GM12878 (cell line): Measurements from ENCODE around the gene TEF. TPM values are rescaled to one million over a fixed set of nuclear protein-coding genes. Genes with fewer than 3 reads are reported as not detected.

ENCODE experiments used
- ATF2 ChIP-seq: IDR thresholded peaks from 2 replicates; pipeline ENCODE4 v1.6.1; 2012; ENCODE audit warnings: low read length, inconsistent platforms
- BHLHE40 ChIP-seq, 2 experiments: fragments of 450-650 bp in 1 of 2; IDR thresholded peaks; 2 replicates each; pipeline ENCODE4 v1.6.1; 2011 to 2017; ENCODE audit warnings: low read depth in 2 of 2, borderline replicate concordance in 1 of 2, improper control_type of control experiment in 1 of 2, low read length in 1 of 2, mild to moderate bottlenecking in 1 of 2
- BMI1 ChIP-seq: fragments of 450-650 bp; IDR thresholded peaks from 2 replicates; pipeline ENCODE4 v1.6.1; 2016; ENCODE audit warnings: mild to moderate bottlenecking, moderate library complexity, borderline replicate concordance
- CREM ChIP-seq: IDR thresholded peaks from 2 replicates; pipeline ENCODE4 v1.6.1; 2014; ENCODE audit warnings: antibody characterized with exemption, low read depth
- ELK1 ChIP-seq: IDR thresholded peaks from 2 replicates; pipeline ENCODE4 v1.6.1; 2012; ENCODE audit warnings: low read depth, low read length, improper control_type of control experiment
- ETV6 ChIP-seq, 2 experiments: fragments of 450-650 bp in 1 of 2; IDR thresholded peaks in 1 of 2; conservative IDR thresholded peaks in 1 of 2; 2 replicates each; pipeline ENCODE4 v1.6.1; 2014; ENCODE audit warnings: antibody characterized with exemption in 1 of 2, borderline replicate concordance in 1 of 2, low read depth in 1 of 2, mild to moderate bottlenecking in 1 of 2, moderate library complexity in 1 of 2
- EZH2 ChIP-seq: IDR thresholded peaks from 2 replicates; pipeline ENCODE4 v1.6.1; 2012; ENCODE audit warnings: low read depth, mild to moderate bottlenecking, control low read depth, inconsistent platforms, low read length, borderline replicate concordance; ENCODE audit not compliant: control insufficient read depth
- FOXM1 ChIP-seq: IDR thresholded peaks from 2 replicates; pipeline ENCODE4 v1.6.1; 2012; ENCODE audit warnings: low read depth, mild to moderate bottlenecking, inconsistent platforms, low read length, moderate library complexity
- KAT2A ChIP-seq: conservative IDR thresholded peaks from 2 replicates; pipeline ENCODE4 v1.6.1; 2011; ENCODE audit warnings: low read depth, low read length; ENCODE audit not compliant: control insufficient read depth
- LARP7 ChIP-seq: fragments of 450-650 bp; IDR thresholded peaks from 2 replicates; pipeline ENCODE4 v1.6.1; 2017; ENCODE audit warnings: mild to moderate bottlenecking
- MAX ChIP-seq: IDR thresholded peaks from 2 replicates; pipeline ENCODE4 v1.6.1; 2012; ENCODE audit warnings: low read depth, low read length, improper control_type of control experiment
- MLLT1 ChIP-seq: fragments of 450-650 bp; IDR thresholded peaks from 2 replicates; pipeline ENCODE4 v1.6.1; 2016; ENCODE audit warnings: mild to moderate bottlenecking
- NFIC ChIP-seq: IDR thresholded peaks from 2 replicates; pipeline ENCODE4 v1.6.1; 2012; ENCODE audit warnings: low read depth, mild to moderate bottlenecking, inconsistent platforms, low read length, moderate library complexity
- NFYB ChIP-seq: IDR thresholded peaks from 2 replicates; pipeline ENCODE4 v1.6.1; 2011; ENCODE audit warnings: low read depth, mild to moderate bottlenecking, low read length, improper control_type of control experiment, moderate library complexity; ENCODE audit not compliant: insufficient read depth
- POLR2AphosphoS5 ChIP-seq: IDR thresholded peaks from 2 replicates; pipeline ENCODE4 v1.6.1; 2011; ENCODE audit warnings: mild to moderate bottlenecking, low read length, inconsistent platforms
- RB1 ChIP-seq: fragments of 450-650 bp; formaldehyde crosslinking; IDR thresholded peaks from 2 replicates; pipeline ENCODE4 v1.6.1; 2017; ENCODE audit warnings: mild to moderate bottlenecking, borderline replicate concordance
- RUNX3 ChIP-seq: IDR thresholded peaks from 2 replicates; pipeline ENCODE4 v1.6.1; 2012; ENCODE audit warnings: low read length, inconsistent platforms
- SIX5 ChIP-seq: IDR thresholded peaks from 2 replicates; pipeline ENCODE4 v1.6.1; 2011; ENCODE audit warnings: mild to moderate bottlenecking, low read depth, low read length, moderate library complexity; ENCODE audit not compliant: severe bottlenecking
- SKIL ChIP-seq: fragments of 450-650 bp; IDR thresholded peaks from 2 replicates; pipeline ENCODE4 v1.6.1; 2017; ENCODE audit warnings: mild to moderate bottlenecking, low read depth, inconsistent platforms; ENCODE audit not compliant: poor library complexity, severe bottlenecking
- SMARCA5 ChIP-seq: fragments of 450-650 bp; IDR thresholded peaks from 2 replicates; pipeline ENCODE4 v1.6.1; 2017; ENCODE audit warnings: mild to moderate bottlenecking
- SMC3 ChIP-seq: IDR thresholded peaks from 2 replicates; pipeline ENCODE4 v1.6.1; 2011; ENCODE audit warnings: low read length, improper control_type of control experiment, borderline replicate concordance
- SP1 ChIP-seq: IDR thresholded peaks from one replicate; pipeline ENCODE4 v1.6.1; 2011; ENCODE audit warnings: low read depth, low read length
- SUZ12 ChIP-seq: fragments of 200-600 bp; sonication (generic); IDR thresholded peaks from one replicate; pipeline ENCODE4 v1.6.1; 2018; ENCODE audit warnings: antibody characterized with exemption, mild to moderate bottlenecking; ENCODE audit not compliant: unreplicated experiment
- ZBED1 ChIP-seq: IDR thresholded peaks from 2 replicates; pipeline ENCODE4 v1.6.1; 2016; ENCODE audit warnings: borderline replicate concordance
- ZNF207 ChIP-seq: fragments of 450-650 bp; IDR thresholded peaks from 2 replicates; pipeline ENCODE4 v1.6.1; 2014; ENCODE audit warnings: antibody characterized with exemption, mild to moderate bottlenecking, borderline replicate concordance
- polyA plus RNA-seq, 11 experiments: library from polyadenylated mRNA; depleted of rRNA in 4 of 11; unstranded in 6 of 11; stranded (reverse) in 5 of 11; fragments of >200 nt; fragmentation: Nextera tagmentation in 4 of 11; fragmentation: Illumina TruSeq in 1 of 11; extraction: Ambion mirVana in 4 of 11; extraction: Trizol in 1 of 11; gene quantifications; 1 replicate in 1 of 11; 2 replicates in 10 of 11; pipeline versions ENCODE4 v1.2.1 to v1.2.3, GENCODE V29; 2011 to 2016; ENCODE audit warnings: inconsistent platforms in 2 of 11, missing spikeins in 2 of 11, low read depth in 1 of 11
- total RNA-seq, 4 experiments: library from RNA; depleted of rRNA in 3 of 4; stranded (reverse); fragments of >200 nt in 3 of 4; fragmentation: Illumina TruSeq in 1 of 4; extraction: Trizol in 1 of 4; gene quantifications; 2 replicates each; pipeline versions ENCODE4 v1.2.1 to v1.2.3, GENCODE V29; 2013 to 2021

TEF gene
- total and polyA plus RNA-seq, 10 of the 15 experiments (the other 5 are each of a cell fraction or from before 2014, with no cell fraction given), result 0.23 to 4.9 (median 3.2) TPM

DNA sequence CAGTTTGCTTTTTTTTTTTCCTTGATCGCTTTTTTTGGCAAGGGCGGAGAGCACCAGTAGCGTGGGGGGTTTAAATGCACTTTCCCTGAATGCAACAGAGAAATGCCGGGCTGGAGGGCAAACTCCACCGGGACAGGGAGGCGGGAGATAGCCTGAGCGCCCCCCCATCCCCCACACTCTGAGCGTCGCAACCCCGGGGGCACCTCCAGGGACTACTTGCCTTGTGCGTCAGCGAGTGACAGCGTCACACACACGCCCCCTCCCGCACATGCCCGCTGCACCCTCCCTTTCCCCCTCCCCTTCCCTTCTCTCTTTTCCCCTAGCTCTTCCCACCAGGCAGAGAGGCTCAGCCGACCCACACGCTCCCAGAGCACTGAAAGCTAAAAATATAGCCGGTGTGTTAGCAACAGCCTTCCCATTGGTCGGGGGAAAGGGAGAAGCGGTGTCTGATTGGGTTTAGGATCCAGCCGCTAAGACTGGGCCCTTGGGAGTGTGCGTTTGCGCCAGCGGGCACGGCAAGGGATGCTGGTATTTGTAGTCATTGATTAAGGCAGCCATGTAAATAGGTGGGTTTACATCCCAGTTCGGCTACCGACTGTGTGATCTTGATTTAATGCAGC, 66.6 kb downstream of the TEF start (continued):
- TF ChIP-seq RUNX3 (no peak), ATF2 (no peak), ZBED1 (0 out of 2 replicates have a peak, but pooled peaks have one; percentile 29), MAX (peak; percentile 54; the same call in 1 of the 2 replicates), ZNF207 (no peak), BMI1 (no peak), ELK1 (no peak), FOXM1 (no peak), SP1 (peak; percentile 73), SKIL (peak; percentile 43), NFIC (no peak), SIX5 (peak; percentile 85), KAT2A (no peak), SMARCA5 (no peak), NFYB (peak; percentile 87), POLR2AphosphoS5 (0 out of 2 replicates have a peak, but pooled peaks have one; percentile 19), CREM (peak; percentile 95), ETV6 (conservative IDR thresholded peaks at IDR 0.05 in 1 of 2, IDR thresholded peaks at IDR 0.05 in 1 of 2; ENCODE audit: borderline replicate concordance in 1 of 2, low read depth in 1 of 2) (no peak), EZH2 (no peak), SUZ12 (no peak), RB1 (no peak), MLLT1 (peak; percentile 75), LARP7 (no peak), BHLHE40 (IDR thresholded peaks at IDR 0.05; ENCODE audit: borderline replicate concordance in 1 of 2, low read depth in 2 of 2, low read length in 1 of 2) (peak; percentile 88 to 89), SMC3 (peak; percentile 7; the same call in 1 of the 2 replicates)
